GM12878 (cell line): ENCODE results near the gene ZMAT1. TPM values are rescaled to one million over a fixed set of nuclear protein-coding genes. Genes with fewer than 3 reads are reported as not detected.

Source experiments
- ATAC-seq: fragments of 200-7000 bp; cut with Tn5 transposase; 3 replicates; pipeline ENCODE4 v1.9.1; 2020; ENCODE audit warnings: mild to moderate bottlenecking, moderate library complexity
- BruUV-seq: library from RNA; stranded (reverse); fragments of 400-500 nt; replicated peaks from 2 replicates; lab custom pipeline; 2021; lab: Mats Ljungman, UMichigan
- CTCF ChIA-PET: fragments of 300-600 bp; sonication (Branson Sonifier 250); formaldehyde crosslinking; extraction: SDS; loops from one replicate; lab custom pipeline; 2021; ENCODE audit warnings: inconsistent platforms; lab: Yijun Ruan, JAX
- POLR2A ChIA-PET: fragments of 350-600 bp; formaldehyde crosslinking; extraction: SDS; loops from one replicate; lab custom pipeline; 2021; ENCODE audit warnings: inconsistent platforms; lab: Charles Lee
- RAD21 ChIA-PET: fragments of 300-600 bp; sonication (Branson Sonifier 250); formaldehyde crosslinking; loops from one replicate; lab custom pipeline; 2023; ENCODE audit warnings: antibody characterized with exemption; ENCODE audit not compliant: unreplicated experiment; lab: Charles Lee
- SMC1A ChIA-PET: fragments of 300-600 bp; sonication (Branson Sonifier 250); formaldehyde crosslinking; loops from one replicate; lab custom pipeline; 2023; ENCODE audit not compliant: unreplicated experiment, uncharacterized antibody; lab: Charles Lee
- DNase-seq: peaks from one replicate; pipeline ENCODE4 v3.0.0-alpha.2; 2011; ENCODE audit warnings: low read depth, low spot score
- FAIRE-seq: peaks from 3 replicates; lab custom pipeline; 2011; peaks lifted over from hg19 to GRCh38; lab: Jason Lieb, UNC
- H2AFZ ChIP-seq: 2 replicates; pipeline ENCODE4 v1.6.0; 2011; ENCODE audit warnings: low read depth, low read length, control low read depth; ENCODE audit not compliant: control insufficient read depth
- H3K27ac ChIP-seq: 2 replicates; pipeline ENCODE4 v1.5.1; 2011; ENCODE audit warnings: control low read depth; ENCODE audit not compliant: control insufficient read depth, insufficient read depth
- H3K27me3 ChIP-seq, 2 experiments: replicated peaks in 1 of 2; 2 replicates each; pipeline versions ENCODE4 v1.6.0 to v1.6.1; 2011; ENCODE audit warnings: low read length in 1 of 2; ENCODE audit not compliant: control insufficient read depth in 2 of 2, insufficient read depth in 2 of 2
- H3K36me3 ChIP-seq, 2 experiments: 2 replicates each; pipeline ENCODE4 v1.5.1; 2011; ENCODE audit warnings: low read length in 1 of 2; ENCODE audit not compliant: control insufficient read depth in 2 of 2, insufficient read depth in 2 of 2
- H3K4me1 ChIP-seq: 2 replicates; pipeline ENCODE4 v1.6.1; 2011; ENCODE audit warnings: mild to moderate bottlenecking, low read length, moderate library complexity, mixed read lengths; ENCODE audit not compliant: control insufficient read depth, insufficient read depth
- H3K4me2 ChIP-seq: 2 replicates; pipeline ENCODE4 v1.6.0; 2011; ENCODE audit warnings: control low read depth; ENCODE audit not compliant: control insufficient read depth, insufficient read depth
- H3K4me3 ChIP-seq: fragments of 200-600 bp; sonication (generic); 2 replicates; pipeline ENCODE4 v1.5.1; 2016
- H3K79me2 ChIP-seq: 2 replicates; pipeline ENCODE4 v1.6.0; 2011; ENCODE audit warnings: low read length; ENCODE audit not compliant: control insufficient read depth, insufficient read depth
- H3K9ac ChIP-seq: 2 replicates; pipeline ENCODE4 v1.8.0; 2011; ENCODE audit warnings: low read length, control low read depth, mixed read lengths; ENCODE audit not compliant: control insufficient read depth, insufficient read depth
- H3K9me3 ChIP-seq: replicated peaks from 3 replicates; pipeline ENCODE4 v1.5.1; 2011; ENCODE audit warnings: mild to moderate bottlenecking, low read length; ENCODE audit not compliant: control insufficient read depth, insufficient read depth
- H4K20me1 ChIP-seq: 2 replicates; pipeline ENCODE4 v1.6.0; 2011; ENCODE audit not compliant: control insufficient read depth, insufficient read depth
- ATF7 ChIP-seq: fragments of 450-650 bp; IDR thresholded peaks from 2 replicates; pipeline ENCODE4 v1.6.1; 2016; ENCODE audit warnings: low read depth, mild to moderate bottlenecking
- BRCA1 ChIP-seq: IDR thresholded peaks from 2 replicates; pipeline ENCODE4 v1.6.1; 2011; ENCODE audit warnings: low read depth, low read length, improper control_type of control experiment
- CHD4 ChIP-seq: fragments of 200-600 bp; sonication (generic); IDR thresholded peaks from 2 replicates; pipeline ENCODE4 v1.6.1; 2016; ENCODE audit warnings: mild to moderate bottlenecking
- JUND ChIP-seq: IDR thresholded peaks from 2 replicates; pipeline ENCODE4 v1.6.1; 2012; ENCODE audit warnings: low read depth, mild to moderate bottlenecking, low read length, improper control_type of control experiment, moderate library complexity
- MEF2A ChIP-seq: IDR thresholded peaks from 2 replicates; pipeline ENCODE4 v1.6.1; 2011; ENCODE audit warnings: low read depth, mild to moderate bottlenecking, low read length, moderate library complexity; ENCODE audit not compliant: insufficient read depth
- MTA3 ChIP-seq: IDR thresholded peaks from 2 replicates; pipeline ENCODE4 v1.6.1; 2012; ENCODE audit warnings: low read length, inconsistent platforms, borderline replicate concordance
- NBN ChIP-seq: fragments of 450-650 bp; IDR thresholded peaks from 2 replicates; pipeline ENCODE4 v1.6.1; 2016
- NFIC ChIP-seq: IDR thresholded peaks from 2 replicates; pipeline ENCODE4 v1.6.1; 2012; ENCODE audit warnings: low read depth, mild to moderate bottlenecking, inconsistent platforms, low read length, moderate library complexity
- NFYA ChIP-seq: IDR thresholded peaks from 2 replicates; pipeline ENCODE4 v1.6.1; 2011; ENCODE audit warnings: low read depth, mild to moderate bottlenecking, low read length, improper control_type of control experiment, borderline replicate concordance
- PML ChIP-seq: IDR thresholded peaks from 2 replicates; pipeline ENCODE4 v1.6.1; 2012; ENCODE audit warnings: low read length, inconsistent platforms
- POLR2A ChIP-seq: IDR thresholded peaks from 2 replicates; pipeline ENCODE4 v1.6.1; 2011; ENCODE audit warnings: low read depth, mild to moderate bottlenecking, low read length
- SRF ChIP-seq, 2 experiments: IDR thresholded peaks; 2 replicates each; pipeline ENCODE4 v1.6.1; 2011; ENCODE audit warnings: low read depth in 2 of 2, low read length in 2 of 2, mild to moderate bottlenecking in 1 of 2, moderate library complexity in 1 of 2
- TCF3 ChIP-seq: IDR thresholded peaks from 2 replicates; pipeline ENCODE4 v1.6.1; 2012; ENCODE audit warnings: low read depth, mild to moderate bottlenecking, low read length, borderline replicate concordance; ENCODE audit not compliant: insufficient read depth
- WGBS: methylation state at CpG from one replicate; pipeline ENCODE4 v1.1.6; 2016; ENCODE audit warnings: low lambda C conversion rate; ENCODE audit not compliant: insufficient replicate concordance, insufficient coverage; ENCODE audit errors: missing lambda C conversion rate; 5-methylcytosine and 5-hydroxymethylcytosine counted together
- in situ Hi-C: fragments of 300-500 bp; cut with MboI; formaldehyde crosslinking; loops from 9 replicates; pipeline ENCODE4 v1.14.3; 2018; ENCODE audit warnings: mixed read lengths
- intact Hi-C: fragments of 100-400 bp; cut with micrococcal nuclease; formaldehyde crosslinking; loops from one replicate; pipeline ENCODE4 v1.14.2; 2022; ENCODE audit not compliant: unreplicated experiment
- polyA plus RNA-seq, 11 experiments: library from polyadenylated mRNA; depleted of rRNA in 4 of 11; unstranded in 6 of 11; stranded (reverse) in 5 of 11; fragments of >200 nt; fragmentation: Nextera tagmentation in 4 of 11; fragmentation: Illumina TruSeq in 1 of 11; extraction: Ambion mirVana in 4 of 11; extraction: Trizol in 1 of 11; gene quantifications; 1 replicate in 1 of 11; 2 replicates in 10 of 11; pipeline versions ENCODE4 v1.2.1 to v1.2.3, GENCODE V29; 2011 to 2016; ENCODE audit warnings: inconsistent platforms in 2 of 11, missing spikeins in 2 of 11, low read depth in 1 of 11
- total RNA-seq, 4 experiments: library from RNA; depleted of rRNA in 3 of 4; stranded (reverse); fragments of >200 nt in 3 of 4; fragmentation: Illumina TruSeq in 1 of 4; extraction: Trizol in 1 of 4; gene quantifications; 2 replicates each; pipeline versions ENCODE4 v1.2.1 to v1.2.3, GENCODE V29; 2013 to 2021
- TF ChIP-seq, protein P1 (sequence below): IDR thresholded peaks from 2 replicates; pipeline ENCODE4 v1.6.1; 2011; ENCODE audit warnings: borderline replicate concordance, low read depth, mild to moderate bottlenecking, moderate library complexity, low read length; ENCODE audit not compliant: insufficient read depth, poor library complexity, severe bottlenecking
- TF ChIP-seq, protein P2 (sequence below): fragments of 150-350 bp; IDR thresholded peaks from 2 replicates; pipeline ENCODE4 v1.6.1; 2014; ENCODE audit warnings: mild to moderate bottlenecking, low read depth, low read length
- TF ChIP-seq, protein P3 (sequence below): IDR thresholded peaks from 2 replicates; pipeline ENCODE4 v1.6.1; 2012; ENCODE audit warnings: low read depth, low read length, improper control_type of control experiment
- TF ChIP-seq, protein P4 (sequence below): fragments of 450-650 bp; IDR thresholded peaks from 2 replicates; pipeline ENCODE4 v1.6.1; 2018; ENCODE audit warnings: mild to moderate bottlenecking, low read depth, moderate library complexity; ENCODE audit not compliant: partially characterized antibody

ZMAT1 gene
- total and polyA plus RNA-seq, 10 of the 15 experiments (the other 5 are each of a cell fraction or from before 2014, with no cell fraction given), result 0.07 to 2.9 (median 1.1) TPM

DNA sequence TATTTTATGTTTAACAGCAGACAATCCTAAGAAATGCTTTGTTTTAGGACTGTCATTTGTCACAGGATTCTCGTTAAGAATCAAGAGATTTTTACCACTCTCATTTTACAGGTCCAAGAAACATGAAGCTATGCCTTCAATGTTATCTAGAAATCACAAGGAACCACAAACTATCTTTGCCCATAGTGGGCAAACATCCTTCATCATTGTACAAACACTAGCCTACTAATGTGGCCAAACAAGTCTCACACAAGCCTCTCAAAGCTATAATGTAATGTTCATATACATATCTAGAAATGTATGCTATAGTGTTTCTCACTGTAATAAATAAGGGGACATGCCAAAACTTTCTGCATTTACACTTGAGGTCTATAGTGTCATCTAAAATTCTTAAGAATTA lies 26.8 kb downstream of the ZMAT1 start:
- POLR2A ChIA-PET, result interaction anchor here (0.5 kb wide), 1 partner anchor 1254 kb away, joined by 4 read pairs; no protein-coding TSS in a partner anchor
- BruUV-seq, result no TSS peak

More for the DNA sequence above, 26.8 kb downstream of the ZMAT1 start:
- TF ChIP-seq, protein P1, sequence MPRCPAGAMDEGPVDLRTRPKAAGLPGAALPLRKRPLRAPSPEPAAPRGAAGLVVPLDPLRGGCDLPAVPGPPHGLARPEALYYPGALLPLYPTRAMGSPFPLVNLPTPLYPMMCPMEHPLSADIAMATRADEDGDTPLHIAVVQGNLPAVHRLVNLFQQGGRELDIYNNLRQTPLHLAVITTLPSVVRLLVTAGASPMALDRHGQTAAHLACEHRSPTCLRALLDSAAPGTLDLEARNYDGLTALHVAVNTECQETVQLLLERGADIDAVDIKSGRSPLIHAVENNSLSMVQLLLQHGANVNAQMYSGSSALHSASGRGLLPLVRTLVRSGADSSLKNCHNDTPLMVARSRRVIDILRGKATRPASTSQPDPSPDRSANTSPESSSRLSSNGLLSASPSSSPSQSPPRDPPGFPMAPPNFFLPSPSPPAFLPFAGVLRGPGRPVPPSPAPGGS, result no peak
- TF ChIP-seq TCF3, result no peak
- TF ChIP-seq SRF (IDR thresholded peaks at IDR 0.05; ENCODE audit: low read depth in 2 of 2, low read length in 2 of 2), result no peak
- TF ChIP-seq, protein P2, sequence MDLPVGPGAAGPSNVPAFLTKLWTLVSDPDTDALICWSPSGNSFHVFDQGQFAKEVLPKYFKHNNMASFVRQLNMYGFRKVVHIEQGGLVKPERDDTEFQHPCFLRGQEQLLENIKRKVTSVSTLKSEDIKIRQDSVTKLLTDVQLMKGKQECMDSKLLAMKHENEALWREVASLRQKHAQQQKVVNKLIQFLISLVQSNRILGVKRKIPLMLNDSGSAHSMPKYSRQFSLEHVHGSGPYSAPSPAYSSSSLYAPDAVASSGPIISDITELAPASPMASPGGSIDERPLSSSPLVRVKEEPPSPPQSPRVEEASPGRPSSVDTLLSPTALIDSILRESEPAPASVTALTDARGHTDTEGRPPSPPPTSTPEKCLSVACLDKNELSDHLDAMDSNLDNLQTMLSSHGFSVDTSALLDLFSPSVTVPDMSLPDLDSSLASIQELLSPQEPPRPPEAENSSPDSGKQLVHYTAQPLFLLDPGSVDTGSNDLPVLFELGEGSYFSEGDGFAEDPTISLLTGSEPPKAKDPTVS, result no peak
- no peak for TF ChIP-seq JUND
- no peak for TF ChIP-seq NFIC
- no peak for TF ChIP-seq CHD4
- no peak for TF ChIP-seq PML
- no peak for TF ChIP-seq BRCA1
- TF ChIP-seq NBN, result no peak
- TF ChIP-seq, protein P3, sequence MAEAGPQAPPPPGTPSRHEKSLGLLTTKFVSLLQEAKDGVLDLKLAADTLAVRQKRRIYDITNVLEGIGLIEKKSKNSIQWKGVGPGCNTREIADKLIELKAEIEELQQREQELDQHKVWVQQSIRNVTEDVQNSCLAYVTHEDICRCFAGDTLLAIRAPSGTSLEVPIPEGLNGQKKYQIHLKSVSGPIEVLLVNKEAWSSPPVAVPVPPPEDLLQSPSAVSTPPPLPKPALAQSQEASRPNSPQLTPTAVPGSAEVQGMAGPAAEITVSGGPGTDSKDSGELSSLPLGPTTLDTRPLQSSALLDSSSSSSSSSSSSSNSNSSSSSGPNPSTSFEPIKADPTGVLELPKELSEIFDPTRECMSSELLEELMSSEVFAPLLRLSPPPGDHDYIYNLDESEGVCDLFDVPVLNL, result no peak
- TF ChIP-seq, protein P4, sequence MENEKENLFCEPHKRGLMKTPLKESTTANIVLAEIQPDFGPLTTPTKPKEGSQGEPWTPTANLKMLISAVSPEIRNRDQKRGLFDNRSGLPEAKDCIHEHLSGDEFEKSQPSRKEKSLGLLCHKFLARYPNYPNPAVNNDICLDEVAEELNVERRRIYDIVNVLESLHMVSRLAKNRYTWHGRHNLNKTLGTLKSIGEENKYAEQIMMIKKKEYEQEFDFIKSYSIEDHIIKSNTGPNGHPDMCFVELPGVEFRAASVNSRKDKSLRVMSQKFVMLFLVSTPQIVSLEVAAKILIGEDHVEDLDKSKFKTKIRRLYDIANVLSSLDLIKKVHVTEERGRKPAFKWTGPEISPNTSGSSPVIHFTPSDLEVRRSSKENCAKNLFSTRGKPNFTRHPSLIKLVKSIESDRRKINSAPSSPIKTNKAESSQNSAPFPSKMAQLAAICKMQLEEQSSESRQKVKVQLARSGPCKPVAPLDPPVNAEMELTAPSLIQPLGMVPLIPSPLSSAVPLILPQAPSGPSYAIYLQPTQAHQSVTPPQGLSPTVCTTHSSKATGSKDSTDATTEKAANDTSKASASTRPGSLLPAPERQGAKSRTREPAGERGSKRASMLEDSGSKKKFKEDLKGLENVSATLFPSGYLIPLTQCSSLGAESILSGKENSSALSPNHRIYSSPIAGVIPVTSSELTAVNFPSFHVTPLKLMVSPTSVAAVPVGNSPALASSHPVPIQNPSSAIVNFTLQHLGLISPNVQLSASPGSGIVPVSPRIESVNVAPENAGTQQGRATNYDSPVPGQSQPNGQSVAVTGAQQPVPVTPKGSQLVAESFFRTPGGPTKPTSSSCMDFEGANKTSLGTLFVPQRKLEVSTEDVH, result no peak
- TF ChIP-seq ATF7, result no peak
- TF ChIP-seq MTA3, result no peak
- TF ChIP-seq POLR2A, result no peak
- no peak for TF ChIP-seq MEF2A
- TF ChIP-seq NFYA, result no peak
- RAD21 ChIA-PET, result no interaction called here
- DNase-seq (no peak), ATAC-seq (no peak), FAIRE-seq (no peak)
- Histone ChIP-seq H3K27ac (no peak overlapping the region), H4K20me1 (no peaks in the 10 kb centered on the region), H3K79me2 (no peaks in the 10 kb centered on the region), H3K36me3 (no peaks in the 10 kb centered on the region), H3K4me2 (no peak overlapping the region), H3K4me3 (no peak overlapping the region), H3K9me3 (peaks cover 3% of the 10 kb centered on the region; the same call in 1 of the 3 replicates), H3K4me1 (no peaks in the 10 kb centered on the region), H3K9ac (no peak overlapping the region), H2AFZ (no peak overlapping the region), H3K27me3 (no peaks in the 10 kb centered on the region)
- SMC1A ChIA-PET, result no interaction called here
- in situ Hi-C loops (no loop called here), intact Hi-C loops (no loop called here)
- 13% methylated on average over 1 of the region's 1 CpG for WGBS
- CTCF ChIA-PET, result no interaction called here
